Activated T-cell treated with anti-CD3 and anti-CD28 coated beads, Interleukin-2, amount 50 U/mL, for 72 hours (primary cell): ENCODE data around the gene ARID3C. TPM values are rescaled to one million over a fixed set of nuclear protein-coding genes. Genes with fewer than 3 reads are reported as not detected.

Experiments
- ATAC-seq, 2 donors: fragments of 150-1000 bp; cut with Tn5 transposase; replicated peaks in 1 of 2; 2 replicates each; pipeline ENCODE4 v1.10.0; 2021; ENCODE audit warnings: moderate library complexity in 2 of 2, mild to moderate bottlenecking in 1 of 2
- DNase-seq, 2 donors: peaks; one replicate each; pipeline ENCODE4 v3.0.0; 2021 to 2022; ENCODE audit warnings: mixed read lengths in 1 of 2
- H3K27ac Mint-ChIP-seq: one replicate; pipeline ENCODE4 v1.8.0; 2022; ENCODE audit warnings: mild to moderate bottlenecking, moderate library complexity, mixed read lengths
- H3K27me3 Mint-ChIP-seq: one replicate; pipeline ENCODE4 v1.8.0; 2022; ENCODE audit warnings: low read depth, mixed read lengths
- H3K36me3 Mint-ChIP-seq, 2 donors: one replicate each; pipeline ENCODE4 v1.8.0; 2022; ENCODE audit warnings: mixed read lengths in 2 of 2, mild to moderate bottlenecking in 1 of 2; ENCODE audit not compliant: insufficient read depth in 2 of 2
- H3K4me1 Mint-ChIP-seq: one replicate; pipeline ENCODE4 v1.8.0; 2022; ENCODE audit warnings: low read depth, mixed read lengths
- H3K4me3 Mint-ChIP-seq, 2 donors: one replicate each; pipeline ENCODE4 v1.8.0; 2022; ENCODE audit warnings: mild to moderate bottlenecking in 2 of 2, mixed read lengths in 2 of 2, moderate library complexity in 2 of 2
- H3K9me3 Mint-ChIP-seq, 2 donors: one replicate each; pipeline ENCODE4 v1.8.0; 2022; ENCODE audit warnings: mixed read lengths in 2 of 2
- total RNA-seq, 2 donors: library from RNA; stranded (reverse); gene quantifications; one replicate each; pipeline ENCODE4 v1.2.3, GENCODE V29; 2022

ARID3C gene
- total RNA-seq, 2 donors from 2014 or later = 0.16 to 0.29 TPM

- Mint-ChIP-seq H3K4me3 (no peak overlapping the region), H3K27ac (no peak overlapping the region), H3K27me3 (peaks cover 74% of the 10 kb centered on the region), H3K36me3 (no peaks in the 10 kb centered on the region), H3K9me3 (no peaks in the 10 kb centered on the region), H3K4me1 (peaks cover 12% of the 10 kb centered on the region)
- no peak for DNase-seq
- no peak for ATAC-seq
Observed at GRCh38 chr9:34579104-34579807, 49.6 kb downstream of the ARID3C start.

DNA sequence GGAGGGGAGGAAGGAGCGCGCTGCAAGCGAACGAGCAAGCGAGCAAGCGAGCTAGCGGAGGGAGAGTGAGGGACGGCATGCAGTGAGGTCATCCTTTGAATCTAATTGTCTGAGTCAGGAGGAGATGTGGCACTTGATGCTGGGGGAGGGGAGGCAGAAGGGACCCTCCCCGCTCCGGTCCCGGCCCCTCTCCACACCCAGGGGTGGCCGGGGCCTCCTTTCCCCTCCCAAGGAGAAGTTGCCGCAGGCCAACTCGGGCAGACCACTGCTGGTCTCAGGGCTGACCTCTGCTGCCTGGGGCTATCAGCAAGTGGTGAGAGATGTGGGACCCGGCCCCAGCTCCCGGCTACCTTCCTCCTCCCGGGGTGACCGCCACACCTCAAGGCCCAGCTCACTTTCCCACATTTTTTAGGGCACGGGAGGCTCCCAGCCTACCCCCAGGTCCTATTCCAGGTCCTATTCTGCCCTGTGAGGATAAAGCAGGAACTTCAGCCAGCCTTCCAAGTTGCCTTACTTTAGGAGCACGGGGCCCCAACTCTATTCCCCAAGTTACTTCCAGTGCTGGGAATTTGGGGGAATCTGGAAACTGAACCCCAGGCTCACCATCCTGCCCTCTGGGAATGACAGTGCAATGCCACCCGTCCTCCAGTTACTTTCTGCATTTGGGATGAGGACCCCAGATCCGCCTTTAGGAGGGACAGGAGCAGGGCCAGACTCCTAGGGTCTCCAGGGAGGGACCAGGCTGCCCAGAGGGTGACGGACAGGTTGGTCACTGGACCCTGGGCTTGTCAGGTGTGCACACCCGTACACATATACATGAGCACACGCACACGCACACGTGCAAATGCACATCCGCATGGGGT is 50.4 kb downstream of the ARID3C start:
- no peaks in the 10 kb centered on the region for H3K36me3 Mint-ChIP-seq
- H3K9me3 Mint-ChIP-seq = no peaks in the 10 kb centered on the region
- peaks cover 12% of the 10 kb centered on the region for H3K4me1 Mint-ChIP-seq
- peak overlapping the region in 1 of 2 donors; percentile 49 for H3K4me3 Mint-ChIP-seq
- peak; percentile 55 to 67 for ATAC-seq
- peak; percentile 20 to 24 for DNase-seq
- no peak overlapping the region for H3K27ac Mint-ChIP-seq
- H3K27me3 Mint-ChIP-seq = peaks cover 70% of the 10 kb centered on the region

GRCh38 chr9:34577400-34578240 is 51.2 kb downstream of the ARID3C start:
- H3K4me3 Mint-ChIP-seq = peak overlapping the region; percentile 48 to 79
- DNase-seq (no peak), ATAC-seq (peak in 1 of 2 donors; percentile 26)
- H3K9me3 Mint-ChIP-seq = no peaks in the 10 kb centered on the region
- H3K27me3 Mint-ChIP-seq = peaks cover 64% of the 10 kb centered on the region
- peaks cover 12% of the 10 kb centered on the region for H3K4me1 Mint-ChIP-seq
- no peaks in the 10 kb centered on the region for H3K36me3 Mint-ChIP-seq
- H3K27ac Mint-ChIP-seq = no peak overlapping the region

DNA sequence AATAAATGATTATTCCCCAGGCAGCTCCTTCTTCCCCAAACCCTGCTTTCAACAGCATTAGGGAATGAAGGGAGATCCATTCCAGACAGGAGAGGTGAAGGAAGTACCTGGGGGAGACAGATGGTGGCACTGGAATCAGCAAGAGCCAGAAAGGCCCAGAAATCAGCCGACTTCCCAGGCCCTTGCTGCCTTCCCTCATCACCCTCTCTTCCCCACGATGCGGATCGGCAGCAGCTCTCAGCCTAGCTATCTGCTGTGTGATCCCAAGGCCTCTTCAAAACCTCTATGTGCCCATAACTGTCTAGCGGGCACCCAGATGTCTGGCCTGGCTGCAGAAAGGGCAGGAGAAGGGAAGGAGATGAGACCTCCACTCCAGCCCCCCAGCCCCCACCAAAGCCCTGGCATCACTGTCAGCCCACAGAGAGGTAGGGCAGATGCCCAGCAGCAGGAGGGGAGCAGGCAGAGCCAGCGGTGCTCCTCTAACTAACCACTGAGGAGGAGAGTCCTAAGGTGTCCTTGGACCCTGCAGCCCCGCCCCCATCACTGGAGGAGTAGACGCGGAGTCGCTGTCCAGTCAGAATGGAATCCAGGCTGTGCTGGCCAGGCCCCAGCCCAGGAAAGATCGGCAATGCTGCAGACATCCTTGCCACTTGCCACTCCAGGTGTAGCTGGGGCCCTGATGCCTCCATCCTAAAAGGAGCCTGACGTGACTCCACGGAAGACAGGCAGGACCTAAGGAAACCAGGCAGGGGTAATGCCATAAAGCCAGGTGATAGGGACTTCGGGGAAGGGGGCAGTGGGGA is 52.1 kb downstream of the ARID3C start:
- Mint-ChIP-seq H3K4me1 (peaks cover 12% of the 10 kb centered on the region), H3K4me3 (peak overlapping the region; percentile 48 to 79), H3K36me3 (no peaks in the 10 kb centered on the region), H3K27ac (no peak overlapping the region), H3K27me3 (peaks cover 59% of the 10 kb centered on the region), H3K9me3 (no peaks in the 10 kb centered on the region)
- no peak for ATAC-seq
- DNase-seq = no peak

- DNase-seq = no peak
- Mint-ChIP-seq H3K27ac (no peak overlapping the region), H3K9me3 (no peaks in the 10 kb centered on the region), H3K36me3 (no peaks in the 10 kb centered on the region), H3K4me1 (peaks cover 12% of the 10 kb centered on the region), H3K27me3 (peaks cover 51% of the 10 kb centered on the region), H3K4me3 (no peak overlapping the region)
- no peak for ATAC-seq
Observed at GRCh38 chr9:34575862-34576596, 52.8 kb downstream of the ARID3C start.

- no peak for ATAC-seq
Observed at GRCh38 chr9:34575241-34575640, 53.6 kb downstream of the ARID3C start.

GRCh38 chr9:34574571-34574970 is 54.3 kb downstream of the ARID3C start:
- peaks cover 11% of the 10 kb centered on the region for H3K4me1 Mint-ChIP-seq
- H3K27me3 Mint-ChIP-seq = peaks cover 42% of the 10 kb centered on the region
- H3K36me3 Mint-ChIP-seq = no peaks in the 10 kb centered on the region
- H3K4me3 Mint-ChIP-seq = no peak overlapping the region
- H3K27ac Mint-ChIP-seq = no peak overlapping the region
- no peak for DNase-seq
- no peak for ATAC-seq
- no peaks in the 10 kb centered on the region for H3K9me3 Mint-ChIP-seq

More at GRCh38 chr9:34575241-34575640, 53.6 kb downstream of the ARID3C start:
- H3K4me3 Mint-ChIP-seq = no peak overlapping the region
- no peak for DNase-seq
- no peaks in the 10 kb centered on the region for H3K9me3 Mint-ChIP-seq
- no peak overlapping the region for H3K27ac Mint-ChIP-seq
- H3K27me3 Mint-ChIP-seq = peaks cover 43% of the 10 kb centered on the region
- H3K36me3 Mint-ChIP-seq = no peaks in the 10 kb centered on the region
- peaks cover 12% of the 10 kb centered on the region for H3K4me1 Mint-ChIP-seq

DNA sequence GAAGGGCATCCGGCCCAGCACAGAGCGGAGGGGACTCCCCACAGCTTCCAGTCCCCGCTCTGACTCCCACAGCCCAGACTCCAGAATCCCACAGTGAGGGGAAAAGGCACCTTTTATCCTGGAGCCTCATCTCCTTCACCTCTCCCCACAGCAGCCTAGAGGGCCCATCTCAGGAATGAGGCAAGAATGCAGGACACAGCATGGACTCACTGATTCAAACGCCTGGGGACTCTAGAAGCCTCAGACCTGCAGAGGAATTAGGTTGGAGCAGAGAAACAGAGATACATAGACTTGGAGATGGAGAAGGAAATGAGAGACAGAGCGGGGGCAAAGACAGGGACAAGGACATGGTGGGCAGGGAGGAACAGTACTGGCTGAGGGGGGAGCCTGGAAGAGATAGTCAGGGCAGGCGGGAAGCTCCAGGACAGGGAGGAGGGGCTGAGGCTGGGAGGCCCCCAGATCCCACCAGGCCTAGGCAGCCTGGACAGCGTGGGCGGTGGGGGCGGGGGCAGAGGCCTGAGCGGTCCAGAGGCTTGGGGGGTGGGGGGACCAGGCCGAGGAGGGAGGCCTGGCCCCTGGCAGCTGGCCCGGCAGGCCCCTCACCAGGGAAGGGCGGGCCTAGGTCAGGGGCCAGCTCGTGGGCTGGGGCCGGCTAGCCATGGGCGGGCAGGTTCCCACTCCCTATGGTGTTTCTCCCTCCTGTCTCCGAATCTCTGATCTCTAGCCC is 55.1 kb downstream of the ARID3C start:
- no peaks in the 10 kb centered on the region for H3K36me3 Mint-ChIP-seq
- DNase-seq (no peak), ATAC-seq (no peak)
- no peak overlapping the region for H3K27ac Mint-ChIP-seq
- peaks cover 7% of the 10 kb centered on the region for H3K4me1 Mint-ChIP-seq
- H3K27me3 Mint-ChIP-seq = peaks cover 35% of the 10 kb centered on the region
- no peak overlapping the region for H3K4me3 Mint-ChIP-seq
- no peaks in the 10 kb centered on the region for H3K9me3 Mint-ChIP-seq

DNA sequence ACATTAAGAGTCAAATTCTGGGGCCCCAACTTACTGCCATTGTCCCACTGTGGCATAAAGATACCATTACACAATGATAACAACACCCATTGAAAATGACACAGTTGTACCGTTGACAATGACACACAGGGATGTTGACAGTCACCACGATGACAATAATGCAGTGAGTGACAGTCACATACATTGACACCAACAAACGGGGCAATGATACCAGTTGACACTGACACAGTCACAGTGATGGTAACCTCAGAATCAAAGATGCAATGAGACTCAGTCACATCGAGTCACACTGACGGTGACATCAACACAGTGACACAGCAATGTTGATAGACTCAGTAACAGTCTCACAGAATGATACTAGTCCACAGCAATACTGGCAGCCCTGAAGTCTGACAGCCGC is 56.2 kb downstream of the ARID3C start:
- Mint-ChIP-seq H3K27ac (no peak overlapping the region), H3K4me3 (no peak overlapping the region), H3K27me3 (peaks cover 29% of the 10 kb centered on the region), H3K9me3 (no peaks in the 10 kb centered on the region), H3K36me3 (no peaks in the 10 kb centered on the region), H3K4me1 (peaks cover 6% of the 10 kb centered on the region)
- ATAC-seq (peak; percentile 67), DNase-seq (no peak)

DNA sequence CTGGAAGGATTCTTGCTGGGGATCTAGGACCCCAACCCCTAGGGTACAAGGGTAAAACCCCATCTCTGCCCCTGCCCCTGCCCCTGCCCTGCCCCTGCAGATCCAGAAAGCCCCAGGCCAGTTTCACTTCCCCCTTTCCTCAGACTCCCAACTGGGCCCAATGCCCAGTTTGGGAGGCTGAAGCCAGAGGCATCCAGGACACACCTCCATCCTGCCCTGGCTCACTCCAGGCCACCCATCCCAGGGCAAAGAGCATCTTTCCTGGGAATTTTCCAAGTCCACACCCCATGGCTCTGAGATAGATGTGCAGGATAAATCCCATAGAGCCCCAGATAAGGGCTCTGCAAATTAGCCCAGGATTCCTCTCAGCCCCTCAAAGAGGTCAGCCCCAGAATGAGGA is 56.8 kb downstream of the ARID3C start:
- peaks cover under 1% of the 10 kb centered on the region for H3K4me1 Mint-ChIP-seq
- ATAC-seq = no peak

GRCh38 chr9:34571481-34571810 is 57.4 kb downstream of the ARID3C start:
- Mint-ChIP-seq H3K36me3 (no peaks in the 10 kb centered on the region), H3K4me1 (no peaks in the 10 kb centered on the region), H3K9me3 (no peaks in the 10 kb centered on the region), H3K27me3 (peaks cover 29% of the 10 kb centered on the region), H3K4me3 (no peak overlapping the region), H3K27ac (no peak overlapping the region)
- ATAC-seq = no peak
- DNase-seq = no peak

More for the DNA sequence above, 56.8 kb downstream of the ARID3C start:
- Mint-ChIP-seq H3K4me3 (no peak overlapping the region), H3K36me3 (no peaks in the 10 kb centered on the region), H3K27ac (no peak overlapping the region), H3K27me3 (peaks cover 29% of the 10 kb centered on the region), H3K9me3 (no peaks in the 10 kb centered on the region)
- DNase-seq = no peak
